GM08714 (cell line): ENCODE results near the gene BBC3.

ENCODE experiments used
- H3K4me3 ChIP-seq: fragments of 200-500 bp; sonication (Bioruptor generic); 2 replicates; pipeline ENCODE4 v1.5.1; 2014; ENCODE audit warnings: mild to moderate bottlenecking, low read length, inconsistent platforms
- ZNF274 ChIP-seq: IDR thresholded peaks from 2 replicates; pipeline ENCODE4 v1.6.1; 2012; ENCODE audit warnings: mild to moderate bottlenecking, low read depth, low read length

Gene BBC3

DNA sequence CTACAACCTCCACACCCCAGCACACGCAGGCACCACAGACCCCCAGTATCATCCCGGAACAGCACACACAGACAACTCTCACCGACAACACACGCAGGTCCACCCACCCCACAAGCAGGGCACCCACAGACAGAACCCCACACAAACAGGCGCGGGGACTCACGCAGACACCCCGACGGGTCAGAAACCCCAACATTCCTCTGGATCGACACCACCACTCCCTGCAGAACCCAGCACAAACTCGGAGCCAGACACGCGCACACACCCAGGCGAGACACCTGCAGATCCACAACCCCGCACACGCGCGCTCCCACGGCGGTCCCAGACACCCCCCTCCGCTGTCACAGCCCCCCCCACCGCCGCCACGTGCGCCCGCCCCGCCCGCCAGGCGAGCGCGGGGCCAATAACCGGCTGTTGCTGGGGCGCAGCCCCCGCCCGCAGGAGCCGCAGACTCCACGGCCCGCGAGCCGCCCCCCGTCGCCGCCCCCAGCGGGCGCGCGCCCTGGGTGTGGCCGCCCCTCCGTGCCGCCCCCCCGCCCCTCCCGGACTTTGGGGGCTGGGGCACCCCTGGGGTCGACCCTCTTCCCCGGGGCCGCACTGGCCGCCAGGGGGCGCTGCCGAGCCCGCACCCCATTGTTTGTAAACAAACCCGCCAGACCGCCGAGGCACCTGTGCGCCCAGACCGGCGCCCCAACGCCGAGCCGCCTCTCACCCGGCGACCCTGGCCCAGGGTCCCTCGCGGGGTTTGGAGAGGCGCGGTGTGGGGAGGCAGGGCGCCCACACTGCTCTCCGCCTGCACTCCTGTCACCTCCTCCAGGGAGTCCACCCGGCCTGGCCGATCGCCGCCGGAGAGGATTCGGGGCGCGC is 712 bp downstream of the BBC3 start:
- no peak for TF ChIP-seq ZNF274
- peak overlapping the region; percentile 73 for H3K4me3 ChIP-seq

GRCh38 chr19:47229676-47230053 is 1.3 kb downstream of the BBC3 start:
- peak overlapping the region; percentile 73 for H3K4me3 ChIP-seq
- TF ChIP-seq ZNF274, result no peak

- no peak for TF ChIP-seq ZNF274
- H3K4me3 ChIP-seq, result peak overlapping the region; percentile 73
These were observed 1.9 kb downstream of the BBC3 start for GRCh38 chr19:47228937-47229675.

DNA sequence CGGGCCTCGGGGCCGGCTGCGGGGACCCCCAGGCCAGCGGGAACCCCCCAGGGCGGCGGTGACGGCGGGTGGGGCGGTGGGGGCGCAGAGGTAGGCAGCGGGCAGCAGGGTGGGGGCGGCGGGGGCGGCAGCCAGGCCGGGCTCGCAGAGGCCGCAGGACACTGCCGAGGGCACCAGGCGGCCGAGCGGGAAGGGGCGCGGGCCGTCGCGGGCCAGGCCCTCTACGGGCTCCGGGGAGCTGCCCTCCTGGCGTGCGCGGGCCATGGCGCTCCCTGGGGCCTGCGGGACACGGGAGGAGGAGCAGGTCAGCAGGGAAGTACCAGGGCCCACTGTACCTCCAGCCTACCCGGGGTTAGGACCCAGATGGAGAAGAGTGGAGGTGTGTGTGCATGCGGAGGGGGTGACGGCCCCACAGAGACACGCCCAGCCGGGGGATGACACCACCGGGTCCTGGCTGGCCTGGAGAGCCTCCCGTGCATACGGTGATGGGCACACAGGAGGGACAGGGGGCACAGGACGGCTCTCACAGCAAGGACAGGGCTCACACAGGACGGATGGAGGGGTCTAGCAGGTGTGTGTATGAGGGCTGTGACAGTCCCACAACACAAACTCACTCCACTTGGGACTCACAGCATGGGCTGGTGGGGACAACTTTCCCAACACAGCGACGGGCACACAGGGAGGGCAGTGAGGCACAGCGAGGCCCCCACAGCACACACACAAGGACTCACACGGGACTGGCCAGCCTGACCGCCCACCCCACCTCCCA is 2.6 kb downstream of the BBC3 start:
- no peak for TF ChIP-seq ZNF274
- peak overlapping the region; percentile 73 for H3K4me3 ChIP-seq

DNA sequence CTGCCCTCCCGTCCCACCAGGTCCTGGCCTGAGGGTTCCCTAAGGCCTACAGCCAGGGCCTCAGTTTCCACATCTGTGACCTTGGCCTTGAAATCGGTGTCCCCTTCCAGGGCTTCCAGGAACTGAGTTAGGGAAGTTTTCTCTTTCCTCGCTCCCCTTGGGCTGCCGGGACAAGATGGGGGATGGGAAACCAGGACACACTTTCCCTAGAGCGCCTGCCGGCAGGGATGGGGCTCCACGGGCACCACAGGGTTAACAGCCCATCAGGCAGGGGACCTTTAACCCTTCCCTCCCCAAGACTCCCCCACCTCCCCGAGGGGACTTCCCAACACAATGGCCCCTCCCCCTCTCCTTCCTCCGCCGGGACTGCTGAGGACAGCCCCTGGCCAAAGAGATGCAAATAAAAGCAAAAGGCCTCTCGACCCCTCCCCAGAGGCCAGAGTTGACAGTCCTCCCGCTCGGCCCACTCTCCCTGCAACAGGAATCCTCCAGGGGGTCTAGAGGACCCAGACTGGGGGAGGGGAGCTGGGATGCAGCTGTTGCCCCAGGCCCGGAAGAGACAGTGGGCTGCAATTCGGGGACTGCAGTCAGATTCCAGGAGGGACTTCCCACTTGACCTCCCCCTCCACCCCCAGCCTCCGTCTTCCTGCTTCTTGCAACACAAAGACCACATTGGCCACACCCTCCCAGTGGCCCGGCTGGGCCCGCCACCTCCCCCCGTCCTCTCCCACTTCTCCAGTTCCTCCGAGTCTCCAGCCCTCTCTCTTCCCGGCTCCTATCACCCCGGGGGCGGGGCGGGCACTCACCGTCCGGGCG is 3.4 kb downstream of the BBC3 start:
- TF ChIP-seq ZNF274, result no peak
- H3K4me3 ChIP-seq, result peak overlapping the region; percentile 73

DNA sequence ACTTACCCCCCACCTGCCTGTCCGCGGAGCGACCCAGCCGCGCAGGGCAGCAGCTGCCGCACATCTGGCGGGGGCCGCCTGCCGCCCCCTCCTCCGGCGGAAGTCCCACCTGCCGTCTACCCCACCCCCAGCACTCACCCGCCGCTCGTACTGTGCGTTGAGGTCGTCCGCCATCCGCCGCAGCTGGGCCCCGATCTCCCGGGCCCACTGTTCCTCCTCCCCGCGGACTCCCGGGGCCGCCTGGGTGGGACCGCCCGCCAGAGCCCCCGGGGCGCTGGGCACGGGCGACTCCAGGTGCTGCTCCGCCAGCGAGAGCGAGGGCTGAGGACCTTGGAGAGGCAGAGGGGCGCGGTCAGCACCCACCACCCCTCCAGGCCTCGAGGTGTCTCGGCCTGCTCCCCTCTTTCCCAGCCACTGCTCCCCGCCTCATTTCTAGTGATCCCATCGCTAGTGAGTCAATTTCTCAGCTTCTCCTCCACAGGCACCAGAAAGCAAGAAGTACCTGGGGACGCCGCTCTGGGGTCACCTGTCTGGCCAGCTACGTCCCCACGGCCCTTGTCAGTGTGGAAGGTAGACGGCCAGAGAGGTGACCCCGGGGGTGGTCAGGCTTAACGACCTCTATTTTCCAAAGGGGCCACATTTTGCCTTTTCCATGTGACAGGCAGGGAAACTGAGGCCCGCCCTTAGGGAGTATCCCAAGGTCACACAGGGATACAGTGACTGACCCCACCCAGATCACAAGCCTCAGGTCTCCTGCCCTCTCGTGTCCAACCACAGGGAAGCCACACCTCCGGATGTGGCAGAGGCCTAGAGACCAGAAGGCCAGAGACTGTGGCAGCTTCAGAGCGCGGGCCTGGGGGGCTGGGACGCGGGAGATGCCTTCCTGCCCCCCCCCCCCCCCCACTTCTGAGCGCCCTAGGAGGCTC is 4.3 kb downstream of the BBC3 start:
- H3K4me3 ChIP-seq, result peak overlapping the region; percentile 73; the same call in 1 of the 2 replicates
- TF ChIP-seq ZNF274, result no peak

GRCh38 chr19:47225746-47226425 is 5.1 kb downstream of the BBC3 start:
- no peak for TF ChIP-seq ZNF274
- peak overlapping the region; percentile 73; the same call in 1 of the 2 replicates for H3K4me3 ChIP-seq

DNA sequence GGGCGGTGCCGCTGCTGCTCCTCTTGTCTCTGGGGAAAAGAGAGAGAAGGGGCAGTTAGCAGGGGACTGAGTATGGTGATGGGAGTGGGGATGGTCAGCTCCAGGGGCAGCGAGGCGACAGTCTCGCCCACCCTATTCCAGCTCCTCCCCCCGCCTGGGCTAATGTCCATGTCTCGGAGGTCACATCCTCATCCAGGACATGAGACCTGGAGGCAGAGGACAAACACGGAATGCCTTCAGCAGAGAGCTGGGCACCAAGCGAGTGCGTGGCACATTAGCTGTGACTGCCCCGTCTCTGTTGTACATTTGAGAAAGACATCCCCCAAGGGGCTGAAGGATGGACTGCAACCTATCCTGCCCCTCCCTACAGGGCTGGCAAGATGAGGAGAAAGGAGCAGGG is 9.1 kb downstream of the BBC3 start:
- no peak for TF ChIP-seq ZNF274
- no peak overlapping the region for H3K4me3 ChIP-seq

- no peak for TF ChIP-seq ZNF274
These were observed 9.7 kb downstream of the BBC3 start for GRCh38 chr19:47221080-47221841.

GRCh38 chr19:47215581-47215980 is 15.4 kb downstream of the BBC3 start:
- no peak for TF ChIP-seq ZNF274
- H3K4me3 ChIP-seq, result no peak overlapping the region

More at GRCh38 chr19:47221080-47221841, 9.7 kb downstream of the BBC3 start:
- no peak overlapping the region for H3K4me3 ChIP-seq

- TF ChIP-seq ZNF274, result no peak
- no peak overlapping the region for H3K4me3 ChIP-seq
These were observed 20.2 kb downstream of the BBC3 start for GRCh38 chr19:47210689-47211316.
